Tibial nerve (tissue), 4 donors: ENCODE measurements around the gene DAB2.

Experiments used
- CTCF ChIP-seq, 5 experiments: fragments of 200-600 bp in 3 of 5; fragments of 450-650 bp in 2 of 5; sonication (generic) in 3 of 5; IDR thresholded peaks; one replicate each; pipeline ENCODE4 v1.5.1; 2016 to 2019; ENCODE audit warnings: antibody characterized with exemption in 5 of 5, mild to moderate bottlenecking in 3 of 5, moderate library complexity in 2 of 5
- EP300 ChIP-seq, 2 donors: sonication (generic); formaldehyde crosslinking; IDR thresholded peaks; one replicate each; pipeline ENCODE4 v1.6.1; 2017; ENCODE audit warnings: antibody characterized with exemption in 2 of 2, mild to moderate bottlenecking in 1 of 2
- POLR2A ChIP-seq, 2 donors: fragments of 450-650 bp; IDR thresholded peaks; one replicate each; pipeline ENCODE4 v1.6.1; 2017; ENCODE audit warnings: antibody characterized with exemption in 2 of 2, mild to moderate bottlenecking in 2 of 2, moderate library complexity in 2 of 2

GRCh38 chr5:39451276-39451941, 26.6 kb upstream of the DAB2 start:
- TF ChIP-seq CTCF (IDR thresholded peaks at IDR 0.05) (no peak), POLR2A (IDR thresholded peaks at IDR 0.05) (no peak), EP300 (IDR thresholded peaks at IDR 0.05) (no peak)
